Stimulated activated CD8-positive, alpha-beta memory T cell treated with anti-CD3 and anti-CD28 coated beads, Interleukin-4, amount 100 ng/mL, for 48 hours (primary cell): Measurements from ENCODE around the gene NFIA.

Experiments used
- DNase-seq: peaks from one replicate; pipeline ENCODE4 v3.0.0-alpha.2; 2020

NFIA gene

GRCh38 chr1:61085206-61085982 is 3.0 kb downstream of the NFIA start:
- no peak for DNase-seq

DNA sequence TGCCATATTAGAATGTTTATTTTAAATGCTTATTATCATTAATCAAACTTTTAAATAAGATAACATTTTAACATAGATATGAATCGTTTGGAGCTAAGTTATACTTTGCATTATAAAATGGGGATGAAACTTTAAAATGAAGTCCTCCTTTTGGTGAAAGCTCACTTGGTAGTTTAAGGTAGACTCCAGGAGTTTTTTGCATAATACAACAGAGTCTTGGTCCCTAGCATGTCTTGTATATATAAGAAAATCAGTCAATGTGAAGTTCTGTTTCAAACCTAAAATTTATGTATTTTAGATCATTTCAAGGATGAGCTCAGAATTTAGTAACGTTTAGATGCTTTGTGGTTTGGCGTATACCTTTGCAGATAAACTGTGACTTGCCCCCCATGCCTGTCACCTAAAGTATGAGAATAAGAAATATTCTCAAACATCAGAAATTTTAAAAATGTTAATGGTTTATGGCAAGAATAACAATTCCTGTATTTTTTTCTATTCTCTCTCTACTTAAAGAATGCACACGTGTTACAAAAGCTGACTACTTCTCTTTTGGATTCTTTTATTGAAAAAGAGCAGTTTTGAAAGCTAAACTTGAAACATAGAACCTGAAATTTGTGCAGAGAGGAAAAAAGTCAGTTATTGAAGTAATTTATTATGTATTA is 3.8 kb downstream of the NFIA start:
- DNase-seq = no peak

DNA sequence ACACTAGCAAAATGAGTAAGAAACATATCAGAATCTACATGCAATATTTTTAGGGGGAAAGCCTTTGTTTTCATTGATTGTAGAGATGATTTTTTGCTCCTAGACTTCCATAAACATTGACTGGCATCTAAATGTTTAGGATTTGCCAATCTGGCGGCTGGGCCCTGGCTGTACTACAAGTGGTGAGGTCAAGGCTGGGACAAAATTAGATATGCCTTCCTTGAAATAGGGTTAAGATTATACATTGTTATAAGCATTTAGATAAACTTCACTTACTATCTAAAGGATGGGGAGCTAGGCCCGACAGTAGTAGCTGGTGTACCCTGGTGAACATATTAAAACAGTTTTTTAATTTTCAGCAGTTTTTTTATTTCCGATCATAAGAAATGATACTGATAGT is 5.2 kb downstream of the NFIA start:
- DNase-seq = no peak

- no peak for DNase-seq
Measured at GRCh38 chr1:61088163-61088974, 6.0 kb downstream of the NFIA start.

GRCh38 chr1:61089338-61089737 is 7.0 kb downstream of the NFIA start:
- no peak for DNase-seq

GRCh38 chr1:61089741-61090140 is 7.4 kb downstream of the NFIA start:
- no peak for DNase-seq

DNA sequence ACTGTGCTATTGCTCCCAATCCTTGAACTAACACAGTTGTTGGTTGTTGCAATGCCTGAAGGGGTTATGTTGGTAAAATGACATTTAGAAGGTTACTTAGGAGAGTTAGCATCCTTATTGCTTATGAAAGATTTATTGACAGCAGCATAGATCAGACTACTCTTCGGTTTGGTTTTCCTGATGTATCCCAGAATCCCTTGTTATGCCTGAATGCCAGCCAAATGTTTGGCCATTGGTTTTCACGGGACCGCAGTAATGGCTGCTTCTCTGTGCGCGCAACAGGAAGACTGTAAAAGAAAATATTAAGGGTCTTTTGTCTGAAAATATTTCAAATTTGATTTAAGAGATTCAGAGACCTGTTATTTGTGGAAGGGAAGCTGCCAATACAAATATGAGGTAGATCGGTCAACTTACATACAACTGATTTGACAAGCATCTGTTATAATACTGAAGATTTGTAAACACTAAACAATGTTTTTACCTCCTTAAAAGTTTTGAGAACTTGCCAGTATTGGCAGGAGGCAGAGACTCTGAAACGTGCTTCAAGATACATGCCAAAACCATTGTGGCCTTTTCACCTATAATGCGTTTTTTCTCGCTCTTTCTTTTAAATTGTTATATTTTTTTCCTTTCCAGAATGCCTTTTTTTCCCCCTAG is 8.3 kb downstream of the NFIA start:
- no peak for DNase-seq

DNA sequence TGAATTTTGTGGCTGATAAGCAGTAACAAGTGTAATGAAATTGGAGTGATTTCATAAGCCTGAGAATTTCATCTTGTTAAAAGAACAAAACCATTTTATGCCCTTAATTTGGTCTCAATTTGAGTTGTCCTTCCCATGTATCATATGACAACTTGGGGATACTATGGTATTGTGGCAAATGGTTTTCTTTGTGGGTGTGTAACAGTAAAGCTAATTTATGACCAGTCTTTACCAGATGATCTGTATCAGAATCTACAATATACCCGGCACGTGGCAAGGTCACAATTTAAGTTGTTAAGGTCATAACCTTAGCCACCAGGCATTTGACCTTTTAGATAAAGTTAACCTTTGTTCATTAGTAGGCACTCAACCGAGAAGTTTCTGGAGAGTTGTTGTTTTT is 9.1 kb downstream of the NFIA start:
- no peak for DNase-seq

DNA sequence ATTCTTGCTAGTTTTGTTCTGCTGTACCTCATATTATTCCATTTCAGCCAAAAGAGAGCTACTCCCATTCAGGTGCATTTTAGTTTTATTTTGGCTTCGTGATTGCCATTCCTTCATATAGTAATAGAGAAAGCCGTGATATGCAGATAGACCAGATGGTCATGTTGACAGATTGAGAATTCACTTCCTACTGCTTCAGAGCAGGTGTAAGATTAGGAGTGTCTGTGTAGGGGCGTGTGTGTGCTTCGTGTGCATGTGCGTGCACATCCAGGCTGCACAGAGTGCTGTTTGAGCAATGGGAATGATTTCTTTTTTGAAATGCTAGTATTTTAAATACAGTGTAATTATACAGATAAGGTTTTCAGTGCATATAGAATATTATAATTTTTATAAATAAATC is 10.3 kb downstream of the NFIA start:
- no peak for DNase-seq

DNA sequence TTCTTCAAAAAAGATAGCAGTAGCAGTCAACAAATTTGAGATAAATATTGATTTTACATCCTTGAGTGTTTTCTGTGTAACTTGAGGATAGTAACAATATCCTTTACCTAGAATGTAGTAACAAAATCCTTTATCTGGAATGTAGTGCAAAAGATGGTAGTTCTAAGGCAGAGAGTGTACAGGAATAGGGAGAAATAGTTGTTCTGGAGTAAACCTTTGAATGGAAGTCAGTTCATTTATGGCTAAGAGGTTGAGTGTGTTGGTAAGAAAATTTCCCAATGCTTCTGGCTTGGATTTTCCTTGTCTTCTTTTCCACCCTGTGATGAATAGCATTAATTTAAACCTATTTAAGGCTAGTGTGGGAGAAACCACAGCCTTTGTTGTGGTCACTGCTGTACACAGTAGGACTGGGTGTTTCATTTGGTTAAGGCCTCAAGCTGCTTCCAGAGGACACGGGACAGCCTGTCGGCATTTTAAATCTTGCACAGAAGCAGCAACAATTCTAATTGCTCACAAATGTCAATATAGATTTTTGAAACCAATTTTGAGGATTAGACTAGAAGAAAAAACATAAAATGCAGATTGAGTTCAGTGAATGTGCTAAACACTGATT is 11.3 kb downstream of the NFIA start:
- no peak for DNase-seq

GRCh38 chr1:61094677-61095469 is 12.5 kb downstream of the NFIA start:
- no peak for DNase-seq

DNA sequence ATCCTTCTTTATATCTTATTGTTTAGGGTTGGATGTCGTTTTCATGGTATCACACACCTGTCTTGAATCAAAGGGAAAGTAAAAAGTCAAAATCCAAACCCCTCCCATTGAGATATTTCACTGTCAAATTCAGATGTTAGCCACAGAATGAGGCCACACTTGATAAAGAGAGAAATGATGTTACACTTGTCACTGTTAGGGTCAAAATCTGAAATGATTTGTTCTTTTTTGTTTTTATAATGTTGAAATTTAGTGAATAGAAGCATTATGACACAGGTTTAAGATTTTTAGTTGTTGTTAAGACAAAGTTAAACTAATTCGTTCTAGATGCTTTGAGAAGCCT is 13.1 kb downstream of the NFIA start:
- DNase-seq = no peak

DNA sequence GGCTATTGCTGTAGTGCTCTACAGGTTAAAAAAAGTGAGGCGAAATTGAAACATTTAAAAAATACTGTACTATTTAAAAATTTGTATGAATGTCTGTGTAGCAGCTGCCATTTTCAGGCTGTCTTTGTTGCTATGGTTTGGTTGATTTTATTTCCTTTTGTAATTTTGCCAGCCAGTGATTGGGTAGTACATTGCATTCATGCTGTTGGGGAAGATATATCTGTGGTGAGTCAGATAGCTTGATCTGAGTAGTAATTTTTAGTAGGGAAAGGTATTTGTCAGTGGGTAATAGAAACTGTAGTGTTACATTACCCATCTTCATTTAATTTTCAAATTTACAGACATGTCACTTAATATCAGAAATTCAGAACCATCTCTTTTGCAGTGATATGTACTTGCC is 15.0 kb downstream of the NFIA start:
- no peak for DNase-seq

- no peak for DNase-seq
Measured at GRCh38 chr1:61097722-61098121, 15.4 kb downstream of the NFIA start.

GRCh38 chr1:61098333-61098732 is 16.0 kb downstream of the NFIA start:
- no peak for DNase-seq

DNA sequence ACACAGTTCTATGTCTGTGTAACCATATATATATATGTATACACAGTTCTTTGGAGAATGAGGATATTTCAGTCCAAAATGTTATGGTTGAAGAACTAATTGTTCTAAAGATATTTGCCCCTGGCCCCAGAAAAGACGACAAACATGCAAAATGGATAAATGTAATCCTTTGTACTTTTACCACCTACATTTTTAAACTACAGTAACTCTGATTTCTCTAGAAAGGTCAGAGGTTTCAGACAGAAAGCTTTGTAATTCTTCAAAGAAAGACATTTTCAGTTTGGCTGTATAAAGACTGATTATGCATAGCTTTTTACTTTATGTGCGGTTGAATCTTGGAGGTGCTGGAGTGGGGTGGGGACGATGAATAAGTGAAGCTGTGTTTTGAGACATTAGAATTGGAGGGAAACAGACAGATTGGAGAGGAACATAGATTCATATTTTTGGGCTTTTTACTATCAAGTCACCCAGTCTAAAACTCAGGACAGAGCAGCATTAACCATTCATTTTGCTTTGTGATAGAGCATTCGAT is 16.6 kb downstream of the NFIA start:
- no peak for DNase-seq

GRCh38 chr1:61100578-61100977 is 18.2 kb downstream of the NFIA start:
- DNase-seq = no peak

DNA sequence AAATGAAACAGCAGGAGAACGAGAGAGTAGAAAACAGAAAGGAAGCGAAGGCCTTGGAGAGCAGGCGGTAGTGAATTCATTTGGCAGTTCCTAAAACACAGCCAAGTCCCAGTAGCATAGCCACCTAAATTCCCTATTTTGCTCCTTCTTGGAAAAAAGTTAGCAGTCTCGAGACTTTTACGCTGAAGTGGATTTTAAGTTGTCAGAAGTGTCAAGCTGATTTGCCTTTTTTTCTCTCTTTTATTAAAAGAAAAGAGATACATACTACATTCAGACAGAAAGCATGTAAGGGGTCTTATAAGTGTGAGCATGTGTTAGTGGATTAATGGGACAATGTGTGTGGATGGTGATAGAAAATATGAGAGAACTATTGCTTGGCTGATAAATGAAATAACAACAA is 19.2 kb downstream of the NFIA start:
- no peak for DNase-seq

DNA sequence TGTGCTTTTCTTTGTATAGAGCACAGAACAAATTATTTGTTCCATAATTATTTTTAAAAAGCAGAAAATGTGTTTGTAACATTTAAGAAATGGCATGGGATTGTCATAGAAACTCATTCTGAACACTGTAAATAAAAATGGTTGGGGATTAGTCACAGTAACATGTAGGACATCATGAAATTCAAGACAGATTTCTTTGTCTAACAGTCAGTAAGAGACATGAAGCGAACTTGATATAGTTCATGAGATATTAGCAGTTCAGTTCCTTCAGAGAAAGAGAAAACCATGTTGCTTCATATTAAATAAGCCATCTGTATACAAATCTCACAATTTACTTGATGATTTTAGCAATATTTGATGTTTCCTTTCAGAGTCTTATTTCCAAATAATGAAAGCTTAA is 19.7 kb downstream of the NFIA start:
- DNase-seq = no peak

DNA sequence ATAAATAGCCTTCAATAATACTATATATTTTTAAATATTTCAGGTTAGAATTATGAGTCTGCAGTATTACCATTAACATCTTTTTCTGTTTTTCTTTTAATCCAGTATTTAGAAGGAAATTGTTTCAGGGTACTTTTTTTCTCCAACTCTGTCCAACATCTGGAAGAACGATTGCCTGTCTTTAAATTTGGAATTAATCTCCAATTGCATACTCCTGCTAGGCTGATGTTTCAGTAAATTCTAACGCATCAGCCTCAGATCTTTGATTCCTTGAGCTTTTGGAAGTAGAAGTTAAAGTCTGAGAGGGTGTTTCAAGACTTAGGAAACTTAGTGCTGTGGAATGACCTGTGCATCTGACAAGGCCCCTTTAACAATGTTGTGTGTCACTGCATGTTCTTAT is 20.3 kb downstream of the NFIA start:
- no peak for DNase-seq

- DNase-seq = no peak
Measured at GRCh38 chr1:61104220-61104671, 21.9 kb downstream of the NFIA start.

- DNase-seq = no peak
Measured at GRCh38 chr1:61107638-61108037, 25.3 kb downstream of the NFIA start.
